H1 (cell line): ENCODE data around the gene ADGRG1. TPM values are rescaled to one million over a fixed set of nuclear protein-coding genes. Genes with fewer than 3 reads are reported as not detected.

Source experiments
- CTCF ChIA-PET: fragments of 300-600 bp; sonication (Branson Sonifier 250); formaldehyde crosslinking; loops from one replicate; lab custom pipeline; 2021; ENCODE audit not compliant: partially characterized antibody; lab: Charles Lee
- POLR2A ChIA-PET: fragments of 300-600 bp; sonication (Branson Sonifier 250); formaldehyde crosslinking; loops from one replicate; lab custom pipeline; 2021; ENCODE audit warnings: inconsistent platforms; ENCODE audit not compliant: partially characterized antibody; lab: Charles Lee
- DNase-seq, 2 experiments: peaks; one replicate each; pipeline versions ENCODE4 v3.0.0 to v3.0.0-alpha.2; 2010 to 2022; ENCODE audit warnings: low spot score in 2 of 2, low read depth in 1 of 2, mixed read lengths in 1 of 2
- FAIRE-seq: peaks from 2 replicates; lab custom pipeline; 2011; peaks lifted over from hg19 to GRCh38; lab: Jason Lieb, UNC
- H2AFZ ChIP-seq: 2 replicates; pipeline ENCODE4 v1.8.1; 2012; ENCODE audit warnings: low read length, inconsistent platforms
- H2AK5ac ChIP-seq: 2 replicates; pipeline ENCODE4 v1.6.1; 2013; ENCODE audit warnings: low read depth, low read length
- H2BK120ac ChIP-seq: replicated peaks from 2 replicates; pipeline ENCODE3; 2013; ENCODE audit warnings: low read depth, low read length, inconsistent platforms
- H2BK12ac ChIP-seq: 2 replicates; pipeline ENCODE4 v1.6.1; 2013; ENCODE audit warnings: low read depth, low read length
- H2BK15ac ChIP-seq: 2 replicates; pipeline ENCODE4 v1.6.1; 2013; ENCODE audit warnings: low read length
- H2BK20ac ChIP-seq: 2 replicates; pipeline ENCODE4 v1.6.1; 2013; ENCODE audit warnings: low read length
- H2BK5ac ChIP-seq: 2 replicates; pipeline ENCODE4 v1.6.1; 2013; ENCODE audit warnings: low read depth, low read length
- H3K14ac ChIP-seq: 2 replicates; pipeline ENCODE4 v1.6.1; 2013; ENCODE audit warnings: inconsistent platforms; ENCODE audit not compliant: insufficient read length
- H3K18ac ChIP-seq: 2 replicates; pipeline ENCODE4 v1.6.1; 2013; ENCODE audit warnings: low read length; ENCODE audit errors: extremely low read depth
- H3K23ac ChIP-seq: 2 replicates; pipeline ENCODE4 v1.6.1; 2013; ENCODE audit warnings: inconsistent platforms; ENCODE audit not compliant: insufficient read length
- H3K23me2 ChIP-seq: 2 replicates; pipeline ENCODE4 v1.6.1; 2013; ENCODE audit warnings: low read depth, low read length
- H3K27ac ChIP-seq: 2 replicates; pipeline ENCODE4 v1.6.1; 2011; ENCODE audit warnings: low read depth, low read length, inconsistent platforms
- H3K27me3 ChIP-seq, 4 experiments: replicated peaks in 1 of 4; 1 replicate in 1 of 4; 2 replicates in 3 of 4; pipeline versions ENCODE4 v1.6.1 to v1.8.1; 2011 to 2013; ENCODE audit warnings: low read length in 3 of 4, mild to moderate bottlenecking in 3 of 4, inconsistent platforms in 2 of 4, mixed read lengths in 2 of 4, moderate library complexity in 1 of 4; ENCODE audit not compliant: control insufficient read depth in 3 of 4, insufficient read depth in 3 of 4; ENCODE audit errors: extremely low read depth in 1 of 4
- H3K36me3 ChIP-seq, 4 experiments: 2 replicates each; pipeline versions ENCODE4 v1.6.1 to v1.8.1; 2011 to 2013; ENCODE audit warnings: mild to moderate bottlenecking in 4 of 4, low read length in 3 of 4, moderate library complexity in 2 of 4, control low read depth in 1 of 4, inconsistent platforms in 1 of 4; ENCODE audit not compliant: insufficient read depth in 4 of 4, control insufficient read depth in 2 of 4
- H3K4ac ChIP-seq: replicated peaks from 2 replicates; pipeline ENCODE3; 2013; ENCODE audit warnings: low read length, low read depth, mixed read lengths, inconsistent platforms; ENCODE audit not compliant: insufficient read length
- H3K4me1 ChIP-seq, 4 experiments: replicated peaks in 1 of 4; 1 replicate in 1 of 4; 2 replicates in 3 of 4; pipeline versions ENCODE4 v1.6.1 to v1.8.1; 2011 to 2013; ENCODE audit warnings: low read length in 3 of 4, inconsistent platforms in 2 of 4, mixed read lengths in 1 of 4; ENCODE audit not compliant: insufficient read depth in 4 of 4, control insufficient read depth in 3 of 4
- H3K4me2 ChIP-seq, 2 experiments: 2 replicates each; pipeline versions ENCODE4 v1.6.1 to v1.8.1; 2011 to 2013; ENCODE audit warnings: low read depth in 2 of 2, low read length in 2 of 2, control low read depth in 1 of 2, inconsistent platforms in 1 of 2, mild to moderate bottlenecking in 1 of 2; ENCODE audit not compliant: insufficient read depth in 1 of 2
- H3K4me3 ChIP-seq, 4 experiments: fragments of 200-600, 300-600 bp in 1 of 4; sonication (generic), shearing (Covaris generic), sonication (Bioruptor Twin) in 1 of 4; 2 replicates each; pipeline versions ENCODE4 v1.5.1 to v1.8.1; 2011 to 2016; ENCODE audit warnings: low read length in 4 of 4, low read depth in 3 of 4, control low read depth in 2 of 4, inconsistent platforms in 2 of 4, mild to moderate bottlenecking in 2 of 4, mixed read lengths in 1 of 4, moderate library complexity in 1 of 4; ENCODE audit not compliant: insufficient read depth in 2 of 4; ENCODE audit errors: extremely low read depth in 1 of 4
- H3K56ac ChIP-seq: replicated peaks from 2 replicates; pipeline ENCODE3; 2013; ENCODE audit warnings: low read depth, mild to moderate bottlenecking, mixed read lengths, low read length, inconsistent platforms; ENCODE audit not compliant: insufficient read length
- H3K79me1 ChIP-seq: 2 replicates; pipeline ENCODE4 v1.6.1; 2013; ENCODE audit warnings: low read depth, low read length, control low read depth
- H3K79me2 ChIP-seq, 2 experiments: 2 replicates each; pipeline versions ENCODE4 v1.6.1 to v1.8.1; 2012 to 2013; ENCODE audit warnings: low read length in 2 of 2, mild to moderate bottlenecking in 2 of 2, inconsistent platforms in 1 of 2; ENCODE audit not compliant: insufficient read depth in 2 of 2, control insufficient read depth in 1 of 2
- H3K9ac ChIP-seq, 4 experiments: replicated peaks in 1 of 4; 1 replicate in 1 of 4; 2 replicates in 3 of 4; pipeline versions ENCODE4 v1.6.1 to v1.8.1; 2011 to 2013; ENCODE audit warnings: low read depth in 3 of 4, low read length in 3 of 4, control low read depth in 2 of 4, mild to moderate bottlenecking in 2 of 4, moderate library complexity in 2 of 4, inconsistent platforms in 1 of 4; ENCODE audit errors: extremely low read depth in 1 of 4
- H3K9me3 ChIP-seq, 2 experiments: 2 replicates each; pipeline versions ENCODE4 v1.6.1 to v1.8.1; 2012 to 2013; ENCODE audit warnings: mild to moderate bottlenecking in 2 of 2, moderate library complexity in 2 of 2, control low read depth in 1 of 2, inconsistent platforms in 1 of 2, low read depth in 1 of 2, low read length in 1 of 2, mixed read lengths in 1 of 2; ENCODE audit not compliant: insufficient read depth in 2 of 2
- H4K20me1 ChIP-seq, 2 experiments: replicated peaks in 1 of 2; 2 replicates each; pipeline versions ENCODE3 to v1.8.1; 2011 to 2013; ENCODE audit warnings: inconsistent platforms in 2 of 2, low read length in 2 of 2, mild to moderate bottlenecking in 1 of 2; ENCODE audit not compliant: insufficient read depth in 2 of 2, control insufficient read depth in 1 of 2
- H4K5ac ChIP-seq: 2 replicates; pipeline ENCODE4 v1.6.1; 2013; ENCODE audit warnings: low read length, low read depth, mixed read lengths, inconsistent platforms; ENCODE audit not compliant: insufficient read length
- H4K8ac ChIP-seq: 2 replicates; pipeline ENCODE4 v1.8.0; 2013; ENCODE audit warnings: mild to moderate bottlenecking, moderate library complexity, low read length, inconsistent platforms; ENCODE audit not compliant: insufficient read depth; ENCODE audit errors: extremely low read depth
- H4K91ac ChIP-seq: replicated peaks from 2 replicates; pipeline ENCODE3; 2013; ENCODE audit warnings: low read length, mixed read lengths, inconsistent platforms; ENCODE audit not compliant: insufficient read length
- BACH1 ChIP-seq: IDR thresholded peaks from 2 replicates; pipeline ENCODE4 v1.6.1; 2012; ENCODE audit warnings: low read length, improper control_type of control experiment
- BRCA1 ChIP-seq: IDR thresholded peaks from 2 replicates; pipeline ENCODE4 v1.6.1; 2012; ENCODE audit warnings: low read depth, low read length, improper control_type of control experiment
- CHD1 ChIP-seq: IDR thresholded peaks from 2 replicates; pipeline ENCODE4 v1.6.1; 2012; ENCODE audit warnings: low read depth, low read length, improper control_type of control experiment
- CHD2 ChIP-seq: IDR thresholded peaks from 2 replicates; pipeline ENCODE4 v1.6.1; 2012; ENCODE audit warnings: low read length, improper control_type of control experiment
- CREB1 ChIP-seq: IDR thresholded peaks from 2 replicates; pipeline ENCODE4 v1.6.1; 2012; ENCODE audit warnings: inconsistent platforms
- KDM4A ChIP-seq: IDR thresholded peaks from one replicate; pipeline ENCODE4 v1.7.1; 2012; ENCODE audit warnings: low read depth, mild to moderate bottlenecking, moderate library complexity, low read length, inconsistent platforms; ENCODE audit not compliant: severe bottlenecking
- RXRA ChIP-seq: IDR thresholded peaks from 2 replicates; pipeline ENCODE4 v1.6.1; 2011; ENCODE audit warnings: low read depth, mild to moderate bottlenecking, low read length, moderate library complexity; ENCODE audit not compliant: insufficient read depth
- SP2 ChIP-seq: IDR thresholded peaks from 2 replicates; pipeline ENCODE4 v1.6.1; 2012; ENCODE audit warnings: mild to moderate bottlenecking, low read length, inconsistent platforms
- SUZ12 ChIP-seq: fragments of 200-600 bp; sonication (generic); IDR thresholded peaks from 2 replicates; pipeline ENCODE4 v1.6.1; 2012; ENCODE audit warnings: mild to moderate bottlenecking, inconsistent platforms, low read length, moderate library complexity, mixed read lengths
- TAF7 ChIP-seq: optimal IDR thresholded peaks from 2 replicates; pipeline ENCODE3; 2011; ENCODE audit warnings: low read depth, mild to moderate bottlenecking, inconsistent platforms, low read length, moderate library complexity, borderline replicate concordance
- WGBS, 2 experiments: shearing (Covaris generic) in 1 of 2; methylation state at CpG; one replicate each; pipeline versions ENCODE4 v1.1.6 to v1.1.7; 2013 to 2015; ENCODE audit warnings: low lambda C conversion rate in 2 of 2, mixed read lengths in 2 of 2, inconsistent platforms in 1 of 2, low coverage in 1 of 2, missing lambda C conversion rate in 1 of 2; ENCODE audit not compliant: insufficient replicate concordance in 2 of 2, insufficient coverage in 1 of 2, insufficient read length in 1 of 2; ENCODE audit errors: extremely low coverage in 1 of 2, missing lambda C conversion rate in 1 of 2; 5-methylcytosine and 5-hydroxymethylcytosine counted together
- polyA plus RNA-seq, 7 experiments: library from polyadenylated mRNA; depleted of rRNA in 3 of 7; stranded (reverse) in 5 of 7; unstranded in 2 of 7; fragments of >200 nt in 5 of 7; fragments of 200-250 nt in 2 of 7; gene quantifications; 1 replicate in 5 of 7; 2 replicates in 1 of 7; 4 replicates in 1 of 7; pipeline versions ENCODE4 v1.2.1 to v1.2.3, GENCODE V29; 2011 to 2013; ENCODE audit warnings: missing spikeins in 2 of 7, mixed read lengths in 2 of 7
- total RNA-seq: library from RNA; stranded (reverse); fragmentation: NEBNext Ultra II Directional; extraction: Animal tissue kit (Norgen Biotek cat#: 25700); gene quantifications from 2 replicates; pipeline ENCODE4 v1.2.1, GENCODE V29; 2021
- TF ChIP-seq, protein P1 (sequence below): IDR thresholded peaks from 2 replicates; pipeline ENCODE4 v1.6.1; 2012; ENCODE audit warnings: low read length, inconsistent platforms
- TF ChIP-seq, protein P2 (sequence below): IDR thresholded peaks from 2 replicates; pipeline ENCODE4 v1.6.1; 2011; ENCODE audit warnings: low read depth, mild to moderate bottlenecking, low read length; ENCODE audit not compliant: insufficient read depth

Gene ADGRG1
- total and polyA plus RNA-seq, 2 of the 8 experiments (the other 6 are each of a cell fraction or from before 2014, with no cell fraction given) = 1.3 to 2.6 TPM

- H3K27me3 ChIP-seq = peaks cover 0 to 6% (median 4%) of the 10 kb centered on the region in 4 experiments; a peak in 6 of 7 replicates
- FAIRE-seq (no peak), DNase-seq (no peak)
- H3K9me3 ChIP-seq = no peaks in the 10 kb centered on the region
- no peak overlapping the region for H2BK20ac ChIP-seq
- peaks cover 0 to 3% (median 1%) of the 10 kb centered on the region in 4 experiments; a peak in 4 of 7 replicates for H3K4me1 ChIP-seq
- peaks cover 0 to 2% of the 10 kb centered on the region in 2 experiments for H4K20me1 ChIP-seq
- no peak overlapping the region; the same call in 1 of the 2 replicates for H4K8ac ChIP-seq
- H3K4me2 ChIP-seq = no peak overlapping the region
- no peak overlapping the region for H4K91ac ChIP-seq
- no peak overlapping the region for H2AFZ ChIP-seq
- H3K4me3 ChIP-seq = no peak overlapping the region
- H3K4ac ChIP-seq = no peak overlapping the region
- H3K79me2 ChIP-seq = no peaks in the 10 kb centered on the region
- no peaks in the 10 kb centered on the region for H3K36me3 ChIP-seq
- no peak overlapping the region for H2BK5ac ChIP-seq
- H3K23ac ChIP-seq = no peak overlapping the region
- no peak overlapping the region for H3K18ac ChIP-seq
- H3K9ac ChIP-seq = no peak overlapping the region; a peak in 1 of 7 replicates
- ChIA-PET CTCF (interaction anchor here (0.7 to 9.2 kb wide), 7 partner anchors 9 to 87 kb away, joined by 3 to 104 read pairs (median 17); partner anchors contain the start of gene ADGRG1), POLR2A (interaction anchor here (1.6 to 2.9 kb wide), 2 partner anchors 12 to 99 kb away, joined by 4 to 9 read pairs; no protein-coding TSS in a partner anchor)
- 82% methylated on average over 5 of the region's 5 CpGs; no CpG with 5 or more reads in 1 of the 2 experiments for WGBS, 2 experiments
- H3K14ac ChIP-seq = no peak overlapping the region
- H2AK5ac ChIP-seq = no peak overlapping the region
- H2BK15ac ChIP-seq = no peak overlapping the region
- H3K23me2 ChIP-seq = no peaks in the 10 kb centered on the region; the same call in 1 of the 2 replicates
- H3K79me1 ChIP-seq = no peaks in the 10 kb centered on the region
- H2BK120ac ChIP-seq = no peak overlapping the region
- H4K5ac ChIP-seq = no peak overlapping the region
- H3K27ac ChIP-seq = no peak overlapping the region
- no peak overlapping the region for H3K56ac ChIP-seq
- no peak overlapping the region for H2BK12ac ChIP-seq
- TF ChIP-seq TAF7 = no peak
- TF ChIP-seq KDM4A = no peak
- TF ChIP-seq CHD1 = no peak
- TF ChIP-seq BRCA1 = no peak
- TF ChIP-seq BACH1 = no peak
- TF ChIP-seq, protein P1, sequence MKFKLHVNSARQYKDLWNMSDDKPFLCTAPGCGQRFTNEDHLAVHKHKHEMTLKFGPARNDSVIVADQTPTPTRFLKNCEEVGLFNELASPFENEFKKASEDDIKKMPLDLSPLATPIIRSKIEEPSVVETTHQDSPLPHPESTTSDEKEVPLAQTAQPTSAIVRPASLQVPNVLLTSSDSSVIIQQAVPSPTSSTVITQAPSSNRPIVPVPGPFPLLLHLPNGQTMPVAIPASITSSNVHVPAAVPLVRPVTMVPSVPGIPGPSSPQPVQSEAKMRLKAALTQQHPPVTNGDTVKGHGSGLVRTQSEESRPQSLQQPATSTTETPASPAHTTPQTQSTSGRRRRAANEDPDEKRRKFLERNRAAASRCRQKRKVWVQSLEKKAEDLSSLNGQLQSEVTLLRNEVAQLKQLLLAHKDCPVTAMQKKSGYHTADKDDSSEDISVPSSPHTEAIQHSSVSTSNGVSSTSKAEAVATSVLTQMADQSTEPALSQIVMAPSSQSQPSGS = no peak
- no peak for TF ChIP-seq SUZ12
- TF ChIP-seq RXRA = no peak
- TF ChIP-seq, protein P2, sequence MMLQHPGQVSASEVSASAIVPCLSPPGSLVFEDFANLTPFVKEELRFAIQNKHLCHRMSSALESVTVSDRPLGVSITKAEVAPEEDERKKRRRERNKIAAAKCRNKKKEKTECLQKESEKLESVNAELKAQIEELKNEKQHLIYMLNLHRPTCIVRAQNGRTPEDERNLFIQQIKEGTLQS = no peak
- no peak for TF ChIP-seq CREB1
- TF ChIP-seq SP2 = no peak
- TF ChIP-seq CHD2 = no peak
These were observed 7.8 kb downstream of the ADGRG1 start for GRCh38 chr16:57636184-57636583.
